IPS-11a (cell line): ENCODE results near the gene EIF2S2.

Source experiments
- H3K4me3 ChIP-seq: one replicate; pipeline ENCODE4 v1.5.1; 2013; ENCODE audit warnings: low read depth, low read length, control low read depth

Gene EIF2S2

DNA sequence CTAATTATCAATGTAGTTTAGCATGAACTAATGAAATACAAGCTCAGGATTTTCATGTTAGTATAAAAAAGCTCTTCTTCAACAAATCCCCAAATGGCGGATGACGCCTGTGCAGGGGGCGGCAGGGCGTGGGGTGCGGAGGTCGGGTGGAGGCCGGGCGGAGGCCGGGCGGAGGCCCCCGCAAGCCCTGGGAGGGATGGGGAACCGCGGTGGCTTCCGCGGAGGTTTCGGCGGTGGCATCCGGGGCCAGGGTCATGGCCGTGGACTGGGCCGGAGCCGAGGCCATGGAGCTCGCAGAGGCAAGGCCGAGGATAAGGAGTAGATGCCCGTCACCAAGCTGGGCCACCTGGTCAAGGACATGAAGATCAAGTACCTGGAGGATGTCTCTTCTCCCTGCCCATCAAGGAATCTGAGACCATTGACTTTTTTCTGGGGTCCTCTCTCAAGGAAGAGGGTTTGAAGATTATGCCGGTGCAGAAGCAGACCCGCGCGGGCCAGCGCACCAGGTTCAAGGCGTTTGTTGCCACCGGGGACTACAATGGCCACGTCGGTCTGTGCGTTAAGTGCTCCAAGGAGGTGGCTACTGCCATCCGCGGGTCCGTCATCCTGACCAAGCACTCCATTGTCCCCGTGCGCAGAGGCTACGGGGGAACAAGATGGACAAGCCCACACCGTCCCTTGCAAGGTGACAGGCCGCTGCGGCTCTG, 10.4 kb upstream of the EIF2S2 start:
- H3K4me3 ChIP-seq = no peak overlapping the region

DNA sequence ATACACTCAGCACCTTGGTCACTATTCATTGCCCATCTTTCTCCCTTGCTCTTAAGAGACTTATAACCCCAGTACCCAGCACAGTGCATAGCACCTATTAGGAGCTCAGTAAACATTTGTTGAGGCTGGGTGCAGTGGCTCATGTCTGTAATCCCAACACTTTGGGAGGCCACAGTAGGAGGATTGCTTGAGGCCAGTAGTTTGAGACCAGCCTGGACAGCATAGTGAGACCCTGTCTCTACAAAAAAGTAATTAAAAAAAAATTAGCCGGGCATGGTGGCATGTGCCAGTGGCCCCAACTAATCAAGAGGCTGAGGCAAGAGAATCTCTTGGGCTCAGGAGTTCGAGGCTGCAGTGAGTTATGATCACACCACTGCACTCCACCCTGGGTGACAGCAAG, 8.2 kb upstream of the EIF2S2 start:
- no peak overlapping the region for H3K4me3 ChIP-seq

DNA sequence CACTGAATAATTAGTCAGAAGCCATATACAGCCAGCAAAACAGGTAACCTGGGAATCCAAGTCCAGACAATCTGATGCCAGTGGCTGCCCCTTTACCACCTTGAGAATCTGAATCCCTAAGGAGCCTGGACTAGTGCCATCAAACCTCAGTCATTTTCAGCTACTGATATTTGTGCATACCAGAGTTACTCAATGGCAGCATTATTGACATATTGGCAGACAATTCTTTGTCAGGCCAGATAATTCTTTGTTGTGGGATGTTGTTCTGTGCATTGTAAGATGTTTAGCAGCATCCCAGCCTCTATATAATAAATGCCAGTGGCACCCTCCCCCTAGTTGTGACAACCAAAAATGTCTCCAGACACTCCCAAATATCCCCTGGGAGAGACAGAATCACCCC, 3.2 kb upstream of the EIF2S2 start:
- H3K4me3 ChIP-seq = no peak overlapping the region

DNA sequence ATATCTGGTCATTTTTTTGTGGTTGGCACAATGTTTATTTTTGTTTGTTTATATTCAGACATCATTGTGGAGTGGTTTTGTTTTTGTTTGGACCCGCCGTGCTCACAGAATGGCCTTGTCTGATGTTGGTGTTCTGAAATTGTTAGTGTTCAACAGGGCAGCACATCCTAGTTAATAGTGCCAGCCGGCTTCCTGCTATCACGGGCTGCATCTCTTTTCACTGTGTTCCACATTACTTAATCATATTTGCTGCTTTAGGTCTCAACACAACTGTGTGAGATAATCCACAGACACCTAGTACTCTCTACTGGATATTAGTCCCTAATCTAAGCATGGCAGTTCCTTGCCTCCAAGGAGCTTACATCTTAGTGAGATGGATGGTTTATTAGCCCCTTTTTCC, 2.8 kb upstream of the EIF2S2 start:
- no peak overlapping the region for H3K4me3 ChIP-seq

DNA sequence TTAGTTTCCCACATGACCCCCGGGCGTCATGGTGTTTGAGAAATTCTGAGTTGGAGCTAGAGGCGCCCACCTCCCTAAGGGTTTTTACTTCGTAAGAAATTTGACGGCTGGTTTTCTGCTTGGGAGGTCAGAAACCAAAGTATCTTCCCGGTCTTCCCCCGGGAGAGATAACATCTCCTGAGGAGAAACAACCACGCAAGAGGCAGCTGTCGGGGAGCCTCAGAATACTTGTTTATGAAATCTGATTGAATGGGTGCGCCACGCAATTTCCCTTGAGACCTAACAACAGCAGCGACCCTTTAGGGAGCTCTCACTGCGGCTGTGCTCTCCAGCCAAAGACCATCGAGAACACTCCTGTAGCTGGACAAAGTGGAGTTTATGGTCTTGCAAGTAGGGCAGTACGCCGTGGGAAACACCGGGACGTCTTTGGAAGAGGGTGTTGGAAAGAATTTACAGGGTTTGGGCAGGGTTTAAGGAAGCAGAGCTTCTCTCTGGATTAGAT, 608 bp upstream of the EIF2S2 start:
- H3K4me3 ChIP-seq = peak overlapping the region; percentile 97

DNA sequence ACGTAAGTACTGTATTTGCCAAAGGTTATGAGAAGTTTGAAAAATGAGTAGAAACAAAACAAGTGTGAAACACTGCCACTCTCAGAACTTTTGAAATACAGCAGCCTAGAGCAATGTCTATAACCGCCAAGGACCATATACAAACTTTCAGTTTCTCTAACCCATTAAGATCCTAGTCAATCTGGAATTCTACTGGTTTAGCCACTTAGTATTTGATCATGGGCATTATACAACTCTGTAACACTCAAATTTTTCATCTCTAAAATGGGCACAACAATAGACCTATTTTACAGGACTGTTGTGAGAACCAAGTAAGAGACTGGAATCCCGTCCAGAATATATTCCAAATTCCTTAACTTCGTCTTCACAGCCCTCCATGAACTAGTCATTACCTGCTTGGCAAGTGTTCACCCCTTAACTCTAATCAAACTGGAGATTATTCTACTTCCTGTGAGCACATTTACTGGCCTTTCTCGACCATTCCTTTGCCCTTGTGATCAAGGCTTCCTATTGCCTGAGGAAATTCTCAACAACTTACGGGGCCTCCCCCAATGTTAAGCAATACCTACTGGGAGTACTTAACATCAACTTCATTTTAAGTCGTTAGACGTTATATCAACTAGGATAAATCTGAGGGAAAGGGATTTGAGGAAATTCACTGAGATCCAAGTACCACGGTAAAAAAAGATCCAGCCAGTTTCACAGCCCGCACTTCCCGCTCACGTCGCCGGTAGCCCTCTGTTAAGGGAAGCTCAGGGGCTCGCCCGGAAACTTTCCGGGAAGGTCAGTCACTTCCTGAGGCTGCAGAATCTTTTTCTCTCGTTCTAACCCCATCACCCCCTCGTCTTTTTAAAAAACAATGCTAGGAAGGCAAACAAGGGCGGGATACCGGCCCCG, 1.1 kb downstream of the EIF2S2 start:
- peak overlapping the region; percentile 97 for H3K4me3 ChIP-seq

DNA sequence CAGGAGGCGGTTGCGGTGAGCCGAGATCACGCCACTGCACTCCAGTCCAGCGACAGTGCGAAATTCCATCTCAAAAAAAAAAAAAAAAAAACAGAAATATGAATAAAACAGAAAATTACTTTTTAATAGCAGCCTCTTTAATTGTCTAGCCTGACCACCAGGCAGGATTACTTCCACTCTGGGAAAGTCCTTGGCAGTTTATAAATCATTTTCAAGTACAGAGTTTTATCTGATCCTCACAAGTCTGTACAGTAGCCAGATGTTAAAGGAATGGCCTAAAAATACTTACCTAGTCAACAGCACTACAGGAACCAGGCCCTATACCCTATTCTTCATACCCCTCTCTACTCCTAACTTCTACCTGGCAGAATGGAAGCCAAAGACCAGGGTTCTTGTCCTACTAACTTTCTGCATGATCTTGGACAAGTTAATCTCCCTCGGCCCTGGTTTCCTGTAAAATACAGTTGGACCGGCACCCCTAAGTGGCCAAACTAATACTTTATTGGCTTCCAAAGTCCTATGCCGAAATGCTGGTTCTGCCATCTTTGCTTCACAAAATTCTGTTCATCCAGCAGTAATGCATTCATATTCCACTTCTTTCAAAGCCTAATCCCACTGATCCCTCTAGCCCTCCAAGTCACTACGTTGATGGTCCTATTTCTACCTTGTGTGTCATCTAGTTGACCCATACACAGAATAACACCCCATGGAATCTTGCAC, 1.9 kb downstream of the EIF2S2 start:
- peak overlapping the region; percentile 97 for H3K4me3 ChIP-seq

DNA sequence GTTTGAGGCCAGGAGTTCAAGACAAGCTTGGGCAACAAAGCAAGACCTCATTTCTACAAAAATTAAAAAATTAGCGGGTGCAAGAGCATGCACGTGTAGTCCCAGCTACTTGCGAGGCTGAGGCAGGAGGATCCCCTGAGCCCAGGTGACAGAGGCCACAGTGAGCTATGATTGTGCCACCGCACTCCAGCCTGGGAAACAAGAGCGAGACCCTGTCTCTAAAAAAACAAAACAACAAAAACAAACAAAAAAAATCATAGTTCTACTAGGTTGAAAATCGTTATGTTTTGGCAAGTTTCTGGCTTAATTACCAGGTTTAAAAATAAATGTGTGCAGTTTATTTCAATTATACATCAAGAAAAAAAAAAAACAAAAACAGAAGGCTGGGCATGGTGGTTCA, 2.6 kb downstream of the EIF2S2 start:
- no peak overlapping the region for H3K4me3 ChIP-seq

DNA sequence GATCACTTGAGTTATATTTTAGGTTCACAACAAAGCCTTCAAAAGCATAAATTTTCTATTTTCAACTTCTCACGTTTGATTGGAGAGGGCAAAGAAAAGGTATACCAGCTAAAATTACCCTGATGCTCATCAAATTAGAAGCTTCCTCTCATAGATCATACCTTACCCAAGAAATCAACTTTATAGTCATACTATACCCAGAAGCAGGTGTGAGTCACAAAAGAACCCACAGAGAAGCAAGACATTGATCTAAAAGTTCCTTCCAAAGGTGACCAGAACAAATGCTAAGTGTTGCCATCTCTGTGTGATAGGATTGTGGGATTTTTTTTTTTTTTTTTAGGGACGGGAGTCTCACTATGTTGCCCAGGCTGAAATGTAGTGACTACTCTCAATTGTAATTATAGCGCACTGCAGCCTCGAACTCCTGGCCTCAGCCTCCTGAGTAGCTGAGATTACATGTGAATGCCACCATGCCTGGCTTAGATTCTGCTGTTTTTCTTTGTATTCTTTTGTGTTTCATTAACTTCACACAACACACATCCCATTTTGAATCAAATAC, 3.3 kb downstream of the EIF2S2 start:
- H3K4me3 ChIP-seq = no peak overlapping the region

DNA sequence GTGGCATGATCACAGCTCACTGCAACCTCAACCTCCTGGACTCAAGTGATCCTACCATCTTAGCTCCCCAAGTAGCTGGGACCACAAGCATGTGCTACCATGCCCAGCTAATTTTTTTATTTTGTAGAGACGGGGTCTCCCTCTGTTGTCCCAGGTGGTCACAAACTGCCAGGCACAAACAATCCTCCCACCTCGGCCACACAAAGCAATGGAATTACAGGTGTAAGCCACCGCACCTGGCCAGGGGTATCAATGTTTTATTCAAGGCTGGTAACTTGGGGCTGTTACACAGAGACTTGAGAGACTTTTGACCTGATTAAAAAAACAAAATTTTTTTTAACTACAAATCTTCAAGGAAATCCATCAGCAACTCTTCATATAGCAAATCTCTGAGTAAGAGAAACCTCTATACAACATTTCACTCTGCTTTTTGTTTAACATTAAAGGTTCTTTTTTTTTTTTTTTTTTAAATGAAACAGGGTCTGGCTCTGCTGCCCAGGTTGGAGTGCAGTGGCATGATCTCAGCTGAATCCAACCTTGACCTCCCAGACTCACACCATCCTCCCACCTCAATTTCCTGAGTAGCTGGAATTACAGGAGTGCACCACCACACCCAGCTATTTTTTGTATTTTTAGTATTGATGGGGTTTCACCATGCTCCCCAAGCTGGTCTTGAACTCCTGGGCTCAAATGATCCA, 5.9 kb downstream of the EIF2S2 start:
- no peak overlapping the region for H3K4me3 ChIP-seq

DNA sequence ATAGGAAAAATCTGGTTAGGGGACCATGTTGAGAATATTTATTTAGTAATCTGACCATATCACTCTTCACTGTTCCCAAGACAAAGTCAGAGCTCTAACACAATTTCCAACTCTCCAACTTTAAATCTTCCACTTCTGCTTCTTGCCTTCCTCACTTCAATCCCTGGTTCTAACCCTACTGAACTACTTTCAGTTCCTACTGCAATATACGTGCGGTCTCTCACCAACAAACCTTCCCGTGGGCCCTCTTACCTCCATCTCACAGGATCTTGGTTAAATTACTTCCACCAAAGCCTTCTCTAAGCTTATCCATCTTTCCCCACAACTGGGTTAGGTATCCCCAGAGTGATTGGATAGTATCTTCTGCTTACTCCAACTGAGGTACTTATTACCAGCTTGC, 8.0 kb downstream of the EIF2S2 start:
- H3K4me3 ChIP-seq = no peak overlapping the region

DNA sequence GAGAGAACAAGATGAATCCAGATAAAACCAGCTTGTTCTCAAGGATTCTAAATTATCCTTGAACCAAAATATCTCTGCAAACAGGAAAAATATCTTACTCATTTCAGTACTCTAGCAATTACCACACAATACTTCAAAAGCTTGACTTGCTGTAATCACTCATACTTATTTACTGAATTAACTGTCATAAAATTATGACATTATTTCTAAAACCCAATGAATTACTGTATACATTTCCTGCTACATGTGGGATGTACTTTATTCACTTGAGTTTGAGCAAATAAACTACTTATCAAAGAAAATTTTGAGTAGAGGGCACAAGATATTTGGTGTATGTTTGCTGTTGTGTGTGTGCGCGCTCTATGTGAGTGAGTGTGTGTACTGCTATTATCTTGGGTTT, 9.7 kb downstream of the EIF2S2 start:
- no peak overlapping the region for H3K4me3 ChIP-seq

DNA sequence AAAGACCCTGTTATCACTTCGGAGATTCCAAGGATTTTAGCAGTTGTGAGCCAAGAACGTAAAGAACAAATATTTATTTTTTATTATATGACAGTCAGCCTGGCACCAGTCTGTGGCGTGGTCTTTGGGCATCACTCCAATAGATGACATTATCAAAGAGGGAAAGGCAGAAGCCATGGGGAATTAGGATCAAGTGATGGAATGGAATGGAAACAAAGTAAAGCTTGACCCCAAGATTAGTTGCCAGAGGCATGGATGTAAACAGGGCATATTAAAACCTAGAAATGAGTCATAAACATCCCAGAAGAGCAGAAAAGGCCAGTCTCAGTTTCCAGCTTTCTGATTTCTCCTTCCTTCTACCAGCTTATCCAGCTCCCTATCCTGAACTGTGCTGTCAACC, 11.5 kb downstream of the EIF2S2 start:
- no peak overlapping the region for H3K4me3 ChIP-seq

DNA sequence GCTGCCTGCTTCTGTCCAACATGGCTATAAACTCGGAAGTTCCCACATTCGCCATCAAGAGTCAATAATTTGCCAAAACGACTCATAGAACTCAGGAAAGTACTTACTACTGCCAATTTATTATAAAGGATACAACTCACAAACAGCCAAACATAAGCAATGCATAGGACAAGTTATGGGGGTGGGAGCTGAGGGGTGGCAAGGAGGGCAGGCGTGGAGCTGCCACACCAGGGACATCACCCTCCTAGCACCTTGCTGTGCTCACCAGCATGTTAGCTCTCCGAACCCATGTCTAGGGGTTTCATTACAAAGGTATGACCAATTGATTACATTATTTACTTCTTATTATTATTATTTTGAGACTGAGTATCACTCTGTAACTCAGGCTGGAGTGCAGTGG, 12.4 kb downstream of the EIF2S2 start:
- H3K4me3 ChIP-seq = no peak overlapping the region

DNA sequence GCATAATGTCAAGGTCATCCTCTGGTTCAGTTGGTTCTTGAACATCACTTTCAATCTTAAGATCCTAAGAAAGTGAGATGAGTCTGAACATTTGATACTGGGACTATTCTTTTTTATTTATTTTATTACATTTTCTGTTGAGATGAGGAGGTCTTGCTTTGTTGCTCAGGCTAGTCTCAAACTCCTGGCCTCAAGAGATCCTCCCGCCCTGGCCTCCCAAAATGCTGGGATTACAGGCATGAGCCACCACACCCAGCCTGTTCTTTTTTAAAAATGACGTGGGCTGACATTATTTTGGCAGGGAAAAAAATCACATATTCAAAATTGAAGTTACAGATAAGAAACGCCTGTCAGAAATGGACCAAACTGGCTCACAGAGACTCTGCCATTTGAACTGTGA, 13.5 kb downstream of the EIF2S2 start:
- H3K4me3 ChIP-seq = no peak overlapping the region

DNA sequence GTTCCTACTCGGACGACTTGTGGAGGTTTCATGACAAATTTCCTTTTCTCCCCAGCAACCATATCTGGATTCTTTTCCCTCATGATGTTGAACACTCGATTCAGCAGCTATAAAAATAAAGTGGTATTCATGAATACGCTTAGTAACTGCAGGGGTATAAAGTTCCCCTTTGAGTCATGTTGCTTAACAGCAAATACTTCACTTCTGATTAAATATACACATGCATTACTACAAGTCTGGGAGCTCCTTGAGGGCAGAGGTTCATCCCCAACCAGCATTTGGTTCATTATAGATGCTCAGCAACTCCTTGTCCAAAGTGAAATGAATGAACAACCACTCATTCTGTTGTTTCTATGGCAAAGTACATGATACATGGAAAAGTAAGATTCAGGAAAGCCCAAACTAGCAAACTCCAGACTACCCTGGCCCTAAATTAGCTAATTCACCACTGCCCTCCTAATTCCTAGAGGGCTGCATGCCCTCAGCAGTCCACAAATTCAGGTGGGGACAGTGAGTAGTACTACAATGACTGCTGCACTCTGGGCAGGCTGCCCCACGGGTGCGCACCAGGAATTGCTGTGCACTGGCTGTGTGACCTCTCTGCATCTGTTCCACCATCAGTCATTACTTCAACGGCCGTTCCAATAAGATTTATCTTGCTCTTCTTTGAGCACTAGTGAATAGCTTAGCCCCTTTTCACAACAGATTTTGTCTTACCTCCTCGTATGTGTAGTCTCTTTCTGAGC, 15.2 kb downstream of the EIF2S2 start:
- H3K4me3 ChIP-seq = no peak overlapping the region

DNA sequence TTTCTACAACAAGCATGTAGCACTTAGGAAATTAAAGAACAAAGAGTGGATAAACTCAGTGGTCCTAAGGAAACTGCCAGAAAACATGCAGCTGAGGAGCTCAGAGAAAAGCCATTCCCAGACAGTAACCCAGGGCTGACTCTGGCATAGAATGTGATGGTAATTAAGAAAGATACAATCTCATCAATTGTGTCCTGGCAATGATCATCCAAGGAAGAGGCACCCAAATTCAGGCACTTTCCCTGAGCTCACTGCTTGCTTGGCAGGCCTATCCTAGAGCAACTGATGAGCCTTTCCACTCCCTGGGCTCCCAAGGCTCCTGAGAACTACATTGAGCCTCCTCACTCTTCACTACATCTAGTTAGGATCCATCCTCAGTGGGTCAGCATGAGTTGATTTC, 16.2 kb downstream of the EIF2S2 start:
- no peak overlapping the region for H3K4me3 ChIP-seq

DNA sequence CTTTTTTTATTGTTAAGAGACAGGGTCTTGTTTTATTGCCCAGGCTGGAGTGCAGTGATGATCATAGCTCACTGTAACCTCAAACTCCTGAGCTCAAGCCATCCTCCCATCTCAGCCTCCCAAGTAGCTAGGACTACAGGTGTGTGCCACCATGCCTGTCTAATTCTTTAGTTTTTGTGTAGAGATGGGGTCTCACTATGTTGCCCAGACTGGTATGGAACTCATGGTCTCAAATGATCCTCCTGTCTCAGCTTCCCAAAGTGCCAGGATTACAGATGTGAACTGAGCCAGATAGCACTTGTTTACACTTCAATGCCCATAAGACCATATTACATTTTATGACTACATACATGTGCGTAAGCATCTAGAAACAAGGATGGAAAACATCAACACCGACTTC, 18.1 kb downstream of the EIF2S2 start:
- H3K4me3 ChIP-seq = no peak overlapping the region

DNA sequence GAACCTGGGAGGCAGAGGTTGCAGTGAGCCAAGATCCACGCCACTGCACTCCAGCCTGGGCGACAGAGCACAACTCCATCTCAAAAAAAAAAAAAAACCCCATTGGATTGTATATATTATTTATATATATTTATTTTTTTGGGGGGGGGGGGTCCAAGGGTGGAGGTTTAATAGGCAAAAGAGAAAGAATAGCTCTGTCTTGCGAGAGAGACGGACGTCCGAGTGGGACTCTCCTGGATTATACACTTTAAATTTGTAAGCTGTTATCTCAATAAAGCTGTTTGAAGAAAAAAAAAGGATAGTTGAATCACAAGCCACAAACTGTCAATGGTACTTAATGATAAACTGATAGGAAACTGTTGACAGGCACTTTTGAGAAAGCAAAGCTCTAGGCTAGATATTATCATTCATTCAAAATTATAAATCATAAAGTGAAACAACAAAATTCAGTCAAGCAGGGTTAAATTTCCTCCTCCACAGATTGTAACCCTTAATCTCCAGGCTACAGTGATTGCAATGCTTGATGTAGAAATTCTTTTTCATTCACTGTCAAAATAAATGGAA, 20.3 kb downstream of the EIF2S2 start:
- H3K4me3 ChIP-seq = no peak overlapping the region

DNA sequence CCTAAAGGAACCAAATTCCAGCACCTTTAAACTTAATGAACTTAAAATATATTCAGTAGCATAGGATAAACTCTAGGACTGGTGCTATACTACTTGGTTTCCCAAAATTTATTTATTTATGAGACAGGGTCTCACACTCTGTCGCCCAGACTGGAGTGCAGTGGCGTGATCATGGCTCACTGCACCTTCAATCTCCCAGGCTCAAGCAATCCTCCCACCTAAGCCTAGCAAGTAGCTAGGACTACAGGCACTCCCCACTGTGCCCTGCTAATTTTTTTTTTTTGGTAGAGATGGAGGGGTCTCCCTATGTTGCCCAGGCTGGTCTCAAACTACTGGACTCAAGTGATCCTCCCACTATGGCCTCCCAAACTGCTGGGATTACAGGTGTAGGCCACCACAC, 21.4 kb downstream of the EIF2S2 start:
- no peak overlapping the region for H3K4me3 ChIP-seq
